H1 (cell line): ENCODE data around the gene HOXB7. TPM values are rescaled to one million over a fixed set of nuclear protein-coding genes. Genes with fewer than 3 reads are reported as not detected.

Source experiments
- CTCF ChIA-PET: fragments of 300-600 bp; sonication (Branson Sonifier 250); formaldehyde crosslinking; loops from one replicate; lab custom pipeline; 2021; ENCODE audit not compliant: partially characterized antibody; lab: Charles Lee
- POLR2A ChIA-PET: fragments of 300-600 bp; sonication (Branson Sonifier 250); formaldehyde crosslinking; loops from one replicate; lab custom pipeline; 2021; ENCODE audit warnings: inconsistent platforms; ENCODE audit not compliant: partially characterized antibody; lab: Charles Lee
- DNase-seq, 2 experiments: peaks; one replicate each; pipeline versions ENCODE4 v3.0.0 to v3.0.0-alpha.2; 2010 to 2022; ENCODE audit warnings: low spot score in 2 of 2, low read depth in 1 of 2, mixed read lengths in 1 of 2
- FAIRE-seq: peaks from 2 replicates; lab custom pipeline; 2011; peaks lifted over from hg19 to GRCh38; lab: Jason Lieb, UNC
- H2AFZ ChIP-seq: 2 replicates; pipeline ENCODE4 v1.8.1; 2012; ENCODE audit warnings: low read length, inconsistent platforms
- H2AK5ac ChIP-seq: 2 replicates; pipeline ENCODE4 v1.6.1; 2013; ENCODE audit warnings: low read depth, low read length
- H2BK120ac ChIP-seq: replicated peaks from 2 replicates; pipeline ENCODE3; 2013; ENCODE audit warnings: low read depth, low read length, inconsistent platforms
- H2BK12ac ChIP-seq: 2 replicates; pipeline ENCODE4 v1.6.1; 2013; ENCODE audit warnings: low read depth, low read length
- H2BK15ac ChIP-seq: 2 replicates; pipeline ENCODE4 v1.6.1; 2013; ENCODE audit warnings: low read length
- H2BK20ac ChIP-seq: 2 replicates; pipeline ENCODE4 v1.6.1; 2013; ENCODE audit warnings: low read length
- H2BK5ac ChIP-seq: 2 replicates; pipeline ENCODE4 v1.6.1; 2013; ENCODE audit warnings: low read depth, low read length
- H3K14ac ChIP-seq: 2 replicates; pipeline ENCODE4 v1.6.1; 2013; ENCODE audit warnings: inconsistent platforms; ENCODE audit not compliant: insufficient read length
- H3K18ac ChIP-seq: 2 replicates; pipeline ENCODE4 v1.6.1; 2013; ENCODE audit warnings: low read length; ENCODE audit errors: extremely low read depth
- H3K23ac ChIP-seq: 2 replicates; pipeline ENCODE4 v1.6.1; 2013; ENCODE audit warnings: inconsistent platforms; ENCODE audit not compliant: insufficient read length
- H3K23me2 ChIP-seq: 2 replicates; pipeline ENCODE4 v1.6.1; 2013; ENCODE audit warnings: low read depth, low read length
- H3K27ac ChIP-seq: 2 replicates; pipeline ENCODE4 v1.6.1; 2011; ENCODE audit warnings: low read depth, low read length, inconsistent platforms
- H3K27me3 ChIP-seq, 4 experiments: replicated peaks in 1 of 4; 1 replicate in 1 of 4; 2 replicates in 3 of 4; pipeline versions ENCODE4 v1.6.1 to v1.8.1; 2011 to 2013; ENCODE audit warnings: low read length in 3 of 4, mild to moderate bottlenecking in 3 of 4, inconsistent platforms in 2 of 4, mixed read lengths in 2 of 4, moderate library complexity in 1 of 4; ENCODE audit not compliant: control insufficient read depth in 3 of 4, insufficient read depth in 3 of 4; ENCODE audit errors: extremely low read depth in 1 of 4
- H3K36me3 ChIP-seq, 4 experiments: 2 replicates each; pipeline versions ENCODE4 v1.6.1 to v1.8.1; 2011 to 2013; ENCODE audit warnings: mild to moderate bottlenecking in 4 of 4, low read length in 3 of 4, moderate library complexity in 2 of 4, control low read depth in 1 of 4, inconsistent platforms in 1 of 4; ENCODE audit not compliant: insufficient read depth in 4 of 4, control insufficient read depth in 2 of 4
- H3K4ac ChIP-seq: replicated peaks from 2 replicates; pipeline ENCODE3; 2013; ENCODE audit warnings: low read length, low read depth, mixed read lengths, inconsistent platforms; ENCODE audit not compliant: insufficient read length
- H3K4me1 ChIP-seq, 4 experiments: replicated peaks in 1 of 4; 1 replicate in 1 of 4; 2 replicates in 3 of 4; pipeline versions ENCODE4 v1.6.1 to v1.8.1; 2011 to 2013; ENCODE audit warnings: low read length in 3 of 4, inconsistent platforms in 2 of 4, mixed read lengths in 1 of 4; ENCODE audit not compliant: insufficient read depth in 4 of 4, control insufficient read depth in 3 of 4
- H3K4me2 ChIP-seq, 2 experiments: 2 replicates each; pipeline versions ENCODE4 v1.6.1 to v1.8.1; 2011 to 2013; ENCODE audit warnings: low read depth in 2 of 2, low read length in 2 of 2, control low read depth in 1 of 2, inconsistent platforms in 1 of 2, mild to moderate bottlenecking in 1 of 2; ENCODE audit not compliant: insufficient read depth in 1 of 2
- H3K4me3 ChIP-seq, 4 experiments: fragments of 200-600, 300-600 bp in 1 of 4; sonication (generic), shearing (Covaris generic), sonication (Bioruptor Twin) in 1 of 4; 2 replicates each; pipeline versions ENCODE4 v1.5.1 to v1.8.1; 2011 to 2016; ENCODE audit warnings: low read length in 4 of 4, low read depth in 3 of 4, control low read depth in 2 of 4, inconsistent platforms in 2 of 4, mild to moderate bottlenecking in 2 of 4, mixed read lengths in 1 of 4, moderate library complexity in 1 of 4; ENCODE audit not compliant: insufficient read depth in 2 of 4; ENCODE audit errors: extremely low read depth in 1 of 4
- H3K56ac ChIP-seq: replicated peaks from 2 replicates; pipeline ENCODE3; 2013; ENCODE audit warnings: low read depth, mild to moderate bottlenecking, mixed read lengths, low read length, inconsistent platforms; ENCODE audit not compliant: insufficient read length
- H3K79me1 ChIP-seq: 2 replicates; pipeline ENCODE4 v1.6.1; 2013; ENCODE audit warnings: low read depth, low read length, control low read depth
- H3K79me2 ChIP-seq, 2 experiments: 2 replicates each; pipeline versions ENCODE4 v1.6.1 to v1.8.1; 2012 to 2013; ENCODE audit warnings: low read length in 2 of 2, mild to moderate bottlenecking in 2 of 2, inconsistent platforms in 1 of 2; ENCODE audit not compliant: insufficient read depth in 2 of 2, control insufficient read depth in 1 of 2
- H3K9ac ChIP-seq, 4 experiments: replicated peaks in 1 of 4; 1 replicate in 1 of 4; 2 replicates in 3 of 4; pipeline versions ENCODE4 v1.6.1 to v1.8.1; 2011 to 2013; ENCODE audit warnings: low read depth in 3 of 4, low read length in 3 of 4, control low read depth in 2 of 4, mild to moderate bottlenecking in 2 of 4, moderate library complexity in 2 of 4, inconsistent platforms in 1 of 4; ENCODE audit errors: extremely low read depth in 1 of 4
- H3K9me3 ChIP-seq, 2 experiments: 2 replicates each; pipeline versions ENCODE4 v1.6.1 to v1.8.1; 2012 to 2013; ENCODE audit warnings: mild to moderate bottlenecking in 2 of 2, moderate library complexity in 2 of 2, control low read depth in 1 of 2, inconsistent platforms in 1 of 2, low read depth in 1 of 2, low read length in 1 of 2, mixed read lengths in 1 of 2; ENCODE audit not compliant: insufficient read depth in 2 of 2
- H4K20me1 ChIP-seq, 2 experiments: replicated peaks in 1 of 2; 2 replicates each; pipeline versions ENCODE3 to v1.8.1; 2011 to 2013; ENCODE audit warnings: inconsistent platforms in 2 of 2, low read length in 2 of 2, mild to moderate bottlenecking in 1 of 2; ENCODE audit not compliant: insufficient read depth in 2 of 2, control insufficient read depth in 1 of 2
- H4K5ac ChIP-seq: 2 replicates; pipeline ENCODE4 v1.6.1; 2013; ENCODE audit warnings: low read length, low read depth, mixed read lengths, inconsistent platforms; ENCODE audit not compliant: insufficient read length
- H4K8ac ChIP-seq: 2 replicates; pipeline ENCODE4 v1.8.0; 2013; ENCODE audit warnings: mild to moderate bottlenecking, moderate library complexity, low read length, inconsistent platforms; ENCODE audit not compliant: insufficient read depth; ENCODE audit errors: extremely low read depth
- H4K91ac ChIP-seq: replicated peaks from 2 replicates; pipeline ENCODE3; 2013; ENCODE audit warnings: low read length, mixed read lengths, inconsistent platforms; ENCODE audit not compliant: insufficient read length
- BCL11A ChIP-seq, 2 experiments: IDR thresholded peaks; one replicate each; pipeline ENCODE4 v1.6.1; 2011; ENCODE audit warnings: low read depth in 2 of 2, low read length in 2 of 2, mild to moderate bottlenecking in 2 of 2
- BRCA1 ChIP-seq: IDR thresholded peaks from 2 replicates; pipeline ENCODE4 v1.6.1; 2012; ENCODE audit warnings: low read depth, low read length, improper control_type of control experiment
- CEBPB ChIP-seq: IDR thresholded peaks from 2 replicates; pipeline ENCODE4 v1.6.1; 2012; ENCODE audit warnings: low read depth, low read length
- CTBP2 ChIP-seq: IDR thresholded peaks from 2 replicates; pipeline ENCODE4 v1.7.0; 2011; ENCODE audit warnings: borderline replicate concordance, mild to moderate bottlenecking, moderate library complexity, mixed read lengths, low read length; ENCODE audit not compliant: insufficient read depth, insufficient read length
- HDAC6 ChIP-seq: IDR thresholded peaks from one replicate; pipeline ENCODE4 v1.7.1; 2012; ENCODE audit warnings: low read depth, mild to moderate bottlenecking, inconsistent platforms, low read length, moderate library complexity
- PHF8 ChIP-seq: fragments of 200-600 bp; sonication (generic); conservative IDR thresholded peaks from 2 replicates; pipeline ENCODE4 v1.7.1; 2012; ENCODE audit warnings: low read depth, mild to moderate bottlenecking, inconsistent platforms, low read length, moderate library complexity
- POLR2AphosphoS5 ChIP-seq: IDR thresholded peaks from 2 replicates; pipeline ENCODE4 v1.6.1; 2011; ENCODE audit warnings: low read depth, low read length
- RNF2 ChIP-seq: fragments of 200-900, 300-1000 bp; sonication (generic); IDR thresholded peaks from 2 replicates; pipeline ENCODE4 v1.7.1; 2016; ENCODE audit warnings: borderline replicate concordance, low read depth, mild to moderate bottlenecking, antibody characterized with exemption, low read length; ENCODE audit not compliant: poor library complexity, severe bottlenecking; ENCODE audit errors: missing control alignments
- SP2 ChIP-seq: IDR thresholded peaks from 2 replicates; pipeline ENCODE4 v1.6.1; 2012; ENCODE audit warnings: mild to moderate bottlenecking, low read length, inconsistent platforms
- SRF ChIP-seq: IDR thresholded peaks from 2 replicates; pipeline ENCODE4 v1.6.1; 2011; ENCODE audit warnings: mild to moderate bottlenecking, low read depth, low read length, moderate library complexity
- TEAD4 ChIP-seq: IDR thresholded peaks from 2 replicates; pipeline ENCODE4 v1.6.1; 2012; ENCODE audit warnings: low read depth, low read length, inconsistent platforms, mixed read lengths
- WGBS, 2 experiments: shearing (Covaris generic) in 1 of 2; methylation state at CpG; one replicate each; pipeline versions ENCODE4 v1.1.6 to v1.1.7; 2013 to 2015; ENCODE audit warnings: low lambda C conversion rate in 2 of 2, mixed read lengths in 2 of 2, inconsistent platforms in 1 of 2, low coverage in 1 of 2, missing lambda C conversion rate in 1 of 2; ENCODE audit not compliant: insufficient replicate concordance in 2 of 2, insufficient coverage in 1 of 2, insufficient read length in 1 of 2; ENCODE audit errors: extremely low coverage in 1 of 2, missing lambda C conversion rate in 1 of 2; 5-methylcytosine and 5-hydroxymethylcytosine counted together
- polyA plus RNA-seq, 7 experiments: library from polyadenylated mRNA; depleted of rRNA in 3 of 7; stranded (reverse) in 5 of 7; unstranded in 2 of 7; fragments of >200 nt in 5 of 7; fragments of 200-250 nt in 2 of 7; gene quantifications; 1 replicate in 5 of 7; 2 replicates in 1 of 7; 4 replicates in 1 of 7; pipeline versions ENCODE4 v1.2.1 to v1.2.3, GENCODE V29; 2011 to 2013; ENCODE audit warnings: missing spikeins in 2 of 7, mixed read lengths in 2 of 7
- total RNA-seq: library from RNA; stranded (reverse); fragmentation: NEBNext Ultra II Directional; extraction: Animal tissue kit (Norgen Biotek cat#: 25700); gene quantifications from 2 replicates; pipeline ENCODE4 v1.2.1, GENCODE V29; 2021
- TF ChIP-seq, protein P1 (sequence below), 3 experiments: IDR thresholded peaks; 1 replicate in 2 of 3; 2 replicates in 1 of 3; pipeline versions ENCODE4 v1.5.1 to v1.6.1; 2011; ENCODE audit warnings: low read length in 3 of 3, mild to moderate bottlenecking in 3 of 3, inconsistent platforms in 2 of 3, low read depth in 1 of 3, moderate library complexity in 1 of 3; ENCODE audit not compliant: insufficient read depth in 1 of 3; ENCODE audit errors: control extremely low read depth in 1 of 3

Gene HOXB7
- total and polyA plus RNA-seq, 2 of the 8 experiments (the other 6 are each of a cell fraction or from before 2014, with no cell fraction given), result not detected

- no peak overlapping the region for H4K5ac ChIP-seq
- no peak for TF ChIP-seq HDAC6
- TF ChIP-seq, protein P1, sequence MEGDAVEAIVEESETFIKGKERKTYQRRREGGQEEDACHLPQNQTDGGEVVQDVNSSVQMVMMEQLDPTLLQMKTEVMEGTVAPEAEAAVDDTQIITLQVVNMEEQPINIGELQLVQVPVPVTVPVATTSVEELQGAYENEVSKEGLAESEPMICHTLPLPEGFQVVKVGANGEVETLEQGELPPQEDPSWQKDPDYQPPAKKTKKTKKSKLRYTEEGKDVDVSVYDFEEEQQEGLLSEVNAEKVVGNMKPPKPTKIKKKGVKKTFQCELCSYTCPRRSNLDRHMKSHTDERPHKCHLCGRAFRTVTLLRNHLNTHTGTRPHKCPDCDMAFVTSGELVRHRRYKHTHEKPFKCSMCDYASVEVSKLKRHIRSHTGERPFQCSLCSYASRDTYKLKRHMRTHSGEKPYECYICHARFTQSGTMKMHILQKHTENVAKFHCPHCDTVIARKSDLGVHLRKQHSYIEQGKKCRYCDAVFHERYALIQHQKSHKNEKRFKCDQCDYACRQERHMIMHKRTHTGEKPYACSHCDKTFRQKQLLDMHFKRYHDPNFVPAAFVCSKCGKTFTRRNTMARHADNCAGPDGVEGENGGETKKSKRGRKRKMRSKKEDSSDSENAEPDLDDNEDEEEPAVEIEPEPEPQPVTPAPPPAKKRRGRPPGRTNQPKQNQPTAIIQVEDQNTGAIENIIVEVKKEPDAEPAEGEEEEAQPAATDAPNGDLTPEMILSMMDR (IDR thresholded peaks at IDR 0.05; ENCODE audit: control extremely low read depth in 1 of 3, insufficient read depth in 1 of 3, low read depth in 1 of 3, low read length in 3 of 3), result no peak
- TF ChIP-seq CEBPB, result no peak
- TF ChIP-seq BRCA1, result no peak
- no peak for TF ChIP-seq TEAD4
- no peak for TF ChIP-seq PHF8
- no peak for TF ChIP-seq BCL11A (IDR thresholded peaks at IDR 0.05; ENCODE audit: low read depth in 2 of 2, low read length in 2 of 2)
- no peak for TF ChIP-seq CTBP2
- TF ChIP-seq POLR2AphosphoS5, result no peak
- no peak for TF ChIP-seq SRF
- no peak for TF ChIP-seq SP2
- no peak for TF ChIP-seq RNF2
These were observed 38.9 kb upstream of the HOXB7 start for GRCh38 chr17:48649741-48650140.

More at GRCh38 chr17:48649741-48650140, 38.9 kb upstream of the HOXB7 start:
- H4K20me1 ChIP-seq, result peaks cover 0 to 11% of the 10 kb centered on the region in 2 experiments
- CTCF ChIA-PET, result interaction anchor here (1.0 to 1.3 kb wide), 2 partner anchors 13 to 229 kb away, joined by 5 to 7 read pairs; no protein-coding TSS in a partner anchor
- no peak for DNase-seq
- no peak overlapping the region for H3K4me2 ChIP-seq
- no peak overlapping the region for H2AK5ac ChIP-seq
- H3K23me2 ChIP-seq, result peaks cover 3% of the 10 kb centered on the region; the same call in 1 of the 2 replicates
- H3K18ac ChIP-seq, result no peak overlapping the region
- H3K4me3 ChIP-seq, result no peak overlapping the region
- H3K27ac ChIP-seq, result no peak overlapping the region
- no peak overlapping the region for H4K91ac ChIP-seq
- WGBS, 2 experiments, result 78% methylated on average over 1 of the region's 1 CpG; no CpG with 5 or more reads in 1 of the 2 experiments
- H3K4me1 ChIP-seq, result peaks cover 0 to 14% (median 7%) of the 10 kb centered on the region in 4 experiments; a peak in 5 of 7 replicates
- H2AFZ ChIP-seq, result no peak overlapping the region
- no peak overlapping the region for H2BK20ac ChIP-seq
- POLR2A ChIA-PET, result no interaction called here
- no peaks in the 10 kb centered on the region for H3K79me1 ChIP-seq
- H3K27me3 ChIP-seq, result peaks cover 44 to 57% (median 50%) of the 10 kb centered on the region in 4 experiments
- H3K23ac ChIP-seq, result no peak overlapping the region
- H4K8ac ChIP-seq, result no peak overlapping the region
- no peak for FAIRE-seq
- H2BK15ac ChIP-seq, result no peak overlapping the region
- no peak overlapping the region for H3K14ac ChIP-seq
- peaks cover 0 to 3% (median 0%) of the 10 kb centered on the region in 4 experiments; a peak in 1 of 8 replicates for H3K36me3 ChIP-seq
- no peak overlapping the region for H3K4ac ChIP-seq
- H2BK120ac ChIP-seq, result no peak overlapping the region
- H3K9ac ChIP-seq, result no peak overlapping the region
- H3K9me3 ChIP-seq, result no peaks in the 10 kb centered on the region
- H2BK5ac ChIP-seq, result no peak overlapping the region
- no peak overlapping the region for H3K56ac ChIP-seq
- no peaks in the 10 kb centered on the region for H3K79me2 ChIP-seq
- H2BK12ac ChIP-seq, result no peak overlapping the region
